ENCODE data around the gene ZBP1. TPM values are rescaled to one million over a fixed set of nuclear protein-coding genes. Genes with fewer than 3 reads are reported as not detected.
A peak's percentile ranks its signal among the peaks of the same experiment; 100 is the strongest.

Gene ZBP1
- total RNA-seq, 2 donors from 2014 or later: 0.14 to 8.9 TPM

DNA sequence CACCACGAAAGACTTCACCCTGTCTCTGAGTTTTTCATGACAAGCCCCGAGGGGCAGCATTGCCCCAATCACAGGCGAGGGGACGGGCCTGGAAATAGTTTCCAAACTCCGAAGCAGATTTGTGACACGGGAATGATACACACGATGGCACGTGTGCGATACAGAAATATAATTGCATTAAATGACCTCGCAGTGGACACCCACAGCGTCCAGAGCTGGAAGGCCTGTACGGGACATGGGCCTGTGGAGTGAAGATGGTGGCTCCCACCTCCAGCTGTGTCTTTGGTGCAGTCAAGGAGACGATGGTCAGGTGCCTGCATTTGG, 46.6 kb upstream of the ZBP1 start:
- 83% methylated on average over 13 of the region's 13 CpGs for WGBS
- H3K36me3 ChIP-seq: peaks cover 0 to 4% of the 10 kb centered on the region in 2 donors
- H3K4me3 ChIP-seq: no peak overlapping the region
- TF ChIP-seq POLR2AphosphoS5 (IDR thresholded peaks at IDR 0.05) (no peak), POLR2A (IDR thresholded peaks at IDR 0.05) (no peak)
- TF ChIP-seq, protein P1, sequence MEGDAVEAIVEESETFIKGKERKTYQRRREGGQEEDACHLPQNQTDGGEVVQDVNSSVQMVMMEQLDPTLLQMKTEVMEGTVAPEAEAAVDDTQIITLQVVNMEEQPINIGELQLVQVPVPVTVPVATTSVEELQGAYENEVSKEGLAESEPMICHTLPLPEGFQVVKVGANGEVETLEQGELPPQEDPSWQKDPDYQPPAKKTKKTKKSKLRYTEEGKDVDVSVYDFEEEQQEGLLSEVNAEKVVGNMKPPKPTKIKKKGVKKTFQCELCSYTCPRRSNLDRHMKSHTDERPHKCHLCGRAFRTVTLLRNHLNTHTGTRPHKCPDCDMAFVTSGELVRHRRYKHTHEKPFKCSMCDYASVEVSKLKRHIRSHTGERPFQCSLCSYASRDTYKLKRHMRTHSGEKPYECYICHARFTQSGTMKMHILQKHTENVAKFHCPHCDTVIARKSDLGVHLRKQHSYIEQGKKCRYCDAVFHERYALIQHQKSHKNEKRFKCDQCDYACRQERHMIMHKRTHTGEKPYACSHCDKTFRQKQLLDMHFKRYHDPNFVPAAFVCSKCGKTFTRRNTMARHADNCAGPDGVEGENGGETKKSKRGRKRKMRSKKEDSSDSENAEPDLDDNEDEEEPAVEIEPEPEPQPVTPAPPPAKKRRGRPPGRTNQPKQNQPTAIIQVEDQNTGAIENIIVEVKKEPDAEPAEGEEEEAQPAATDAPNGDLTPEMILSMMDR (IDR thresholded peaks at IDR 0.05): no peak
- peak overlapping the region in 1 of 2 donors; percentile 60 for H3K27ac ChIP-seq
- DNase-seq (ENCODE audit: low spot score): no peak
- no peaks in the 10 kb centered on the region for H3K9me3 ChIP-seq
- H3K4me1 ChIP-seq (replicated peaks): peaks cover 36% of the 10 kb centered on the region
- intact Hi-C loops (cut with DNase I): no loop called here
- no peaks in the 10 kb centered on the region for H3K27me3 ChIP-seq (replicated peaks; ENCODE audit: insufficient read depth)

DNA sequence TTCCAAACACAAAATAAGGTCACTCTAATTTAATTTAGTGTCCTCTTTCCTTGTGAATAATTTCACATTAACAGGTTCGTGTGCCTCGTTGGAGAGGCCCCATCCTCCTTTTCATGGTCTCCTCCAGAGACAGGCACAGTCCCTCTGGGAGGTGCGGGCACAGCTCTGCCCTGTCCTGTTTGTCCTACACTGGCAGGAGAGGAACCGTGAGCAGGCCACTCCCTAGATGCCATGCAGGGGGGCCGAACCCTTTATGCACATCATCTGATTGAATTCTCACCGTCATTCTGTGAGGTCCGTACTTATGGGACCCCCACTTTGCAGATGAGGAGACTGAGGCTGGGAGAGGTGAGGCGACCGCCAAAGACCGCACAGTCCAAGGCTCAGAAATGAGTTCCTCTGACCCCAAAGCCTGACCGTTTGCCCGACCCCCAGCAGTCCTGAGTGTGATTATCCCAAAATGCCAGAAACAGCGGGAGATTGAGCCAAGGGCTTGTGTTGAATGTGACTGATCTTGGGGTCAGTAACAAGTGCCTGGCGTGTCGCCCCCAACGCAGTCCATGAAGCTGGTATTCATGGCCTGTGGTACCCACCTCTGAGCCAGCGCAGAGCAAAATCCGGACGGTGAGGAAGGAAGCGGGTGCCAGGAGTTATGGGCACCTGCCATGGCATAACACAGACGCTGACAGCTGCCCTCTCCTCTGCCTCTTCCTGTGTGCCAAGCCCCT, 46.0 kb upstream of the ZBP1 start:
- H3K36me3 ChIP-seq: peaks cover 0 to 4% of the 10 kb centered on the region in 2 donors
- no peaks in the 10 kb centered on the region for H3K27me3 ChIP-seq (replicated peaks; ENCODE audit: insufficient read depth)
- no peaks in the 10 kb centered on the region for H3K9me3 ChIP-seq
- no peak overlapping the region for H3K4me3 ChIP-seq
- intact Hi-C loops (cut with DNase I): no loop called here
- no peak for DNase-seq (ENCODE audit: low spot score)
- H3K27ac ChIP-seq: peak overlapping the region in 1 of 2 donors; percentile 60
- 83% methylated on average over 21 of the region's 21 CpGs for WGBS
- peaks cover 33% of the 10 kb centered on the region for H3K4me1 ChIP-seq (replicated peaks)
- TF ChIP-seq, protein P1 (IDR thresholded peaks at IDR 0.05): no peak
- no peak for TF ChIP-seq POLR2A (IDR thresholded peaks at IDR 0.05)
- TF ChIP-seq POLR2AphosphoS5 (IDR thresholded peaks at IDR 0.05): no peak

DNA sequence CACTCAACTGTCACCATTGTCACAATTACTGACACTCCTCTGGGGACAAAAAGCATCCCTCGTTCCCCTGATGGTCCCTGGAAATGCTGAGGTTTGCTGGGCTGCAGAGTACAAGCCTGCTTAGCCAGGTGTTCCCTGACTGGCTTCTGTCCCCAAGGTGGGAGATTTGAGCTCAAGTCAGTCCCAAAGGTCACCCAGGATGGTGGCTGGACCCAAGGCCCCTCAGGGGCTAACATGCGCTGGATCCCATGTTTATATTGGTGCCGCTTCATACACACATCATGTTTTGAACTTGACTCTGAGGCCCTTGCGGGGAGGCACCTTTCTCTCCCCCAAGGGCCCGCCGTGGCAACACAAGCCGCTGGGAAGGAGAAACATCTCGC, 45.4 kb upstream of the ZBP1 start:
- 86% methylated on average over 8 of the region's 8 CpGs for WGBS
- peaks cover 36% of the 10 kb centered on the region for H3K4me1 ChIP-seq (replicated peaks)
- no peaks in the 10 kb centered on the region for H3K27me3 ChIP-seq (replicated peaks; ENCODE audit: insufficient read depth)
- no peak for TF ChIP-seq POLR2A (IDR thresholded peaks at IDR 0.05)
- TF ChIP-seq, protein P1 (IDR thresholded peaks at IDR 0.05): no peak
- no peak for TF ChIP-seq POLR2AphosphoS5 (IDR thresholded peaks at IDR 0.05)
- H3K4me3 ChIP-seq: no peak overlapping the region
- peaks cover 0 to 4% of the 10 kb centered on the region in 2 donors for H3K36me3 ChIP-seq
- no peak overlapping the region for H3K27ac ChIP-seq
- no peaks in the 10 kb centered on the region for H3K9me3 ChIP-seq
- intact Hi-C loops (cut with DNase I): no loop called here
- DNase-seq (ENCODE audit: low spot score): no peak

DNA sequence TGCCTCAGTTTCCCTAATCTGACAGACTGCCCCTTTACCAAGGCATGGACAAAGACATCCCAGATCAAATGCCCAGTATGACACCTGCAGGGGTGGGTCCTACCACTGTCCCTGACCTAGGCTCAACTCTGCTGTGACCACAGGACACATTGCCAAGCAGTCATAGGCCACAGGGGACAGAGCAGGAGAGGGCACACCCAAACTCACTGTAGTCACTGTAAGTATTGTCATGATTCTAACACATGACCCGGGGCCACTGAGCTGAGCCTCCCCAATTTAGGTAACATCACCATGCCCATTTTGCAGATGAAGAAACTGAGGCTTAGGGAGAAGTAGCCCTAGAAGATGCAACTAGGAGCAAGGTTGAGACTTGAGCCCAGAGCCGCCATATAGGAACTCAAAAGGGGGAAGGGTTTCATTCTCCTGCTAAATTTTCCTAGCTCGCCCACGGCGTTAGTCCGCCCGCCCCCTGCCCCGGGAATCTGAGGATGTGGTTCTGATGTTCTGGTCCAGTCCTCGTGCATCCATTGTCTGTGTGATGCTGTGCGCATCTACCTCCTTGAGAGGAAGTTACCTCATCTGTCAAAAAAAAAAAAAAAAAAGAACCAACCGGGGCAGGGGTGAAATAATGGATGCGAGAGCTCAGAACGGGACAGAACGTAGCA, 44.8 kb upstream of the ZBP1 start:
- 89% methylated on average over 14 of the region's 14 CpGs for WGBS
- Histone ChIP-seq H3K27me3 (replicated peaks; ENCODE audit: insufficient read depth) (no peaks in the 10 kb centered on the region), H3K9me3 (no peaks in the 10 kb centered on the region), H3K27ac (peak overlapping the region in 1 of 2 donors; percentile 73), H3K4me3 (no peak overlapping the region), H3K36me3 (peaks cover 0 to 4% of the 10 kb centered on the region in 2 donors), H3K4me1 (replicated peaks) (peaks cover 31% of the 10 kb centered on the region)
- DNase-seq (ENCODE audit: low spot score): no peak
- intact Hi-C loops (cut with DNase I): no loop called here
- TF ChIP-seq, protein P1 (IDR thresholded peaks at IDR 0.05): no peak
- TF ChIP-seq POLR2AphosphoS5 (IDR thresholded peaks at IDR 0.05): no peak
- TF ChIP-seq POLR2A (IDR thresholded peaks at IDR 0.05): no peak

DNA sequence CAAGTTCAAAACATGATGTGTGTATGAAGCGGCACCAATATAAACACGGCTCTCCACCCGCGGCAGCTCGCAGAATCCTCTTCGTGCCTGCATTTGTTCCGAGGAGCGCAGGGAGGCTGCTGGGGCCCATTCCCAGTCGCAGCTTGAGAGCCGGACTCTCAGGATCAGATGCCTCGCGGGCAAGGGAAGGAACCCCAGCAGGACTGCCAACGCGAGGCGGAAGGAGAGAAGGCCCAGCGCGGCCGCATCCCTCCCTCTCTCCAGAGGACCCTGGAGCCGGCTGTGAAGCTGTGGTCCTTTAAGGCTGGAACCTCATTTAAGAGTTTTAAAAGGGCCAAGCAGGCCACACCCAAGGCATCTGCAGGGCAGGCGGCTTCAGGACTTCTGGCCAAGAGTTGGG, 44.2 kb upstream of the ZBP1 start:
- DNase-seq (ENCODE audit: low spot score): no peak
- TF ChIP-seq POLR2A (IDR thresholded peaks at IDR 0.05) (no peak), POLR2AphosphoS5 (IDR thresholded peaks at IDR 0.05) (no peak)
- TF ChIP-seq, protein P1 (IDR thresholded peaks at IDR 0.05): no peak
- 74% methylated on average over 20 of the region's 20 CpGs for WGBS
- Histone ChIP-seq H3K27me3 (replicated peaks; ENCODE audit: insufficient read depth) (no peaks in the 10 kb centered on the region), H3K4me1 (replicated peaks) (peaks cover 37% of the 10 kb centered on the region), H3K4me3 (no peak overlapping the region), H3K9me3 (no peaks in the 10 kb centered on the region), H3K36me3 (peaks cover 0 to 4% of the 10 kb centered on the region in 2 donors), H3K27ac (peak overlapping the region in 1 of 2 donors; percentile 73)
- intact Hi-C loops (cut with DNase I): no loop called here
